Endodermal cell (in vitro differentiated cells): ENCODE measurements around the gene OXTR. TPM values are rescaled to one million over a fixed set of nuclear protein-coding genes. Genes with fewer than 3 reads are reported as not detected.

Source experiments
- DNase-seq: peaks from one replicate; pipeline ENCODE4 v3.0.0-alpha.2; 2017
- H3K27ac ChIP-seq: 2 replicates; pipeline ENCODE4 v1.5.1; 2013; ENCODE audit warnings: mild to moderate bottlenecking, low read depth, low read length, moderate library complexity
- H3K27me3 ChIP-seq: 2 replicates; pipeline ENCODE4 v1.6.1; 2013; ENCODE audit warnings: mild to moderate bottlenecking, low read length, moderate library complexity; ENCODE audit not compliant: insufficient read depth, control insufficient read depth, poor library complexity, severe bottlenecking
- H3K36me3 ChIP-seq: 2 replicates; pipeline ENCODE4 v1.7.0; 2013; ENCODE audit warnings: mild to moderate bottlenecking, low read length, moderate library complexity; ENCODE audit not compliant: control insufficient read depth, insufficient read depth
- H3K4me1 ChIP-seq: one replicate; pipeline ENCODE4 v1.7.0; 2013; ENCODE audit warnings: low read length; ENCODE audit not compliant: control insufficient read depth, insufficient read depth
- H3K4me3 ChIP-seq: 2 replicates; pipeline ENCODE4 v1.5.1; 2013; ENCODE audit warnings: mild to moderate bottlenecking, low read length, moderate library complexity
- H3K9ac ChIP-seq: 2 replicates; pipeline ENCODE4 v1.6.1; 2013; ENCODE audit warnings: mild to moderate bottlenecking, low read length, moderate library complexity; ENCODE audit not compliant: poor library complexity, severe bottlenecking; ENCODE audit errors: extremely low read depth
- H3K9me3 ChIP-seq: 2 replicates; pipeline ENCODE4 v1.6.1; 2013; ENCODE audit warnings: mild to moderate bottlenecking, low read length, moderate library complexity; ENCODE audit not compliant: control insufficient read depth
- H3K27ac Mint-ChIP-seq: 2 replicates; pipeline ENCODE4 v1.8.0; 2020; ENCODE audit warnings: mixed read lengths
- H3K27me3 Mint-ChIP-seq: 2 replicates; pipeline ENCODE4 v1.8.0; 2021; ENCODE audit warnings: mild to moderate bottlenecking, mixed read lengths; ENCODE audit not compliant: insufficient read depth
- H3K36me3 Mint-ChIP-seq: 2 replicates; pipeline ENCODE4 v1.8.0; 2020; ENCODE audit warnings: low read depth, mixed read lengths
- H3K4me1 Mint-ChIP-seq: 2 replicates; pipeline ENCODE4 v1.8.0; 2020; ENCODE audit warnings: mixed read lengths
- H3K4me3 Mint-ChIP-seq: 2 replicates; pipeline ENCODE4 v1.8.0; 2020; ENCODE audit warnings: mild to moderate bottlenecking, moderate library complexity, mixed read lengths
- H3K9me3 Mint-ChIP-seq: 2 replicates; pipeline ENCODE4 v1.8.0; 2020; ENCODE audit warnings: mild to moderate bottlenecking, mixed read lengths
- WGBS, 2 experiments: methylation state at CpG; one replicate each; pipeline versions ENCODE4 v1.1.5 to v1.1.7; 2013; ENCODE audit warnings: missing lambda C conversion rate in 2 of 2, mixed read lengths in 1 of 2; ENCODE audit not compliant: insufficient coverage in 1 of 2, insufficient read length in 1 of 2; 5-methylcytosine and 5-hydroxymethylcytosine counted together
- total RNA-seq, 2 donors: library from RNA; stranded (reverse); fragmentation: NEBNext Ultra II Directional in 1 of 2; extraction: Animal tissue kit (Norgen Biotek cat#: 25700) in 1 of 2; gene quantifications; 2 replicates in 1 of 2; 3 replicates in 1 of 2; pipeline ENCODE4 v1.2.1, GENCODE V29; 2021
- TF ChIP-seq, protein P1 (sequence below): fragments of 200-600 bp; sonication (generic); conservative IDR thresholded peaks from 2 replicates; pipeline ENCODE4 v1.5.0; 2021; ENCODE audit warnings: antibody characterized with exemption, mild to moderate bottlenecking

Gene OXTR
- total RNA-seq, 2 donors from 2014 or later = 10.6 to 13.1 TPM

DNA sequence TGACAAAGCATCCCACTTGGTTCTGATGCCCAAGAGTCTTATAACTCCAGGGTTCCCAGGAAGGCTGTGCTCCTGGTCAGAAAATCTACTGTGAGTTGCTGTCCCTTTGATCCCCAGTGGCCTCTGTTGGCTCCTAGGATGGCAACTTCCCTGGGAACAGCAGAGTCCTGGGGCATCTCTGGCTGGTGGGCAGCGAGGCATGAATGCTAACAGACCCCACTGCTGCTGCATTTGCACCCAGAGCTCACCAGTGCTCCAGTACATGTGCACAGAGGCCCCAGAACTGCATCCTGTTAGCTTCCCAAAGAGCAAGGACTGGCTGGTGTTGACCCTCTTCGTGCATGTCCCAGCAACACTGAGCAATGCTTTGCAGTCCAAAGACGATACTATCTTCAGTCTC lies 20.1 kb downstream of the OXTR start:
- DNase-seq = no peak
- H3K4me1 Mint-ChIP-seq = no peaks in the 10 kb centered on the region
- Histone ChIP-seq H3K36me3 (no peaks in the 10 kb centered on the region), H3K9ac (no peak overlapping the region), H3K27ac (no peak overlapping the region), H3K9me3 (no peaks in the 10 kb centered on the region), H3K4me3 (no peak overlapping the region), H3K27me3 (no peaks in the 10 kb centered on the region), H3K4me1 (no peaks in the 10 kb centered on the region)
- no peak overlapping the region for H3K27ac Mint-ChIP-seq
- TF ChIP-seq, protein P1, sequence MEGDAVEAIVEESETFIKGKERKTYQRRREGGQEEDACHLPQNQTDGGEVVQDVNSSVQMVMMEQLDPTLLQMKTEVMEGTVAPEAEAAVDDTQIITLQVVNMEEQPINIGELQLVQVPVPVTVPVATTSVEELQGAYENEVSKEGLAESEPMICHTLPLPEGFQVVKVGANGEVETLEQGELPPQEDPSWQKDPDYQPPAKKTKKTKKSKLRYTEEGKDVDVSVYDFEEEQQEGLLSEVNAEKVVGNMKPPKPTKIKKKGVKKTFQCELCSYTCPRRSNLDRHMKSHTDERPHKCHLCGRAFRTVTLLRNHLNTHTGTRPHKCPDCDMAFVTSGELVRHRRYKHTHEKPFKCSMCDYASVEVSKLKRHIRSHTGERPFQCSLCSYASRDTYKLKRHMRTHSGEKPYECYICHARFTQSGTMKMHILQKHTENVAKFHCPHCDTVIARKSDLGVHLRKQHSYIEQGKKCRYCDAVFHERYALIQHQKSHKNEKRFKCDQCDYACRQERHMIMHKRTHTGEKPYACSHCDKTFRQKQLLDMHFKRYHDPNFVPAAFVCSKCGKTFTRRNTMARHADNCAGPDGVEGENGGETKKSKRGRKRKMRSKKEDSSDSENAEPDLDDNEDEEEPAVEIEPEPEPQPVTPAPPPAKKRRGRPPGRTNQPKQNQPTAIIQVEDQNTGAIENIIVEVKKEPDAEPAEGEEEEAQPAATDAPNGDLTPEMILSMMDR = no peak
- peaks cover 2% of the 10 kb centered on the region for H3K27me3 Mint-ChIP-seq
- peaks cover 10% of the 10 kb centered on the region for H3K36me3 Mint-ChIP-seq
- 90 to 100% methylated on average over 3 of the region's 3 CpGs for WGBS, 2 experiments
- no peaks in the 10 kb centered on the region for H3K9me3 Mint-ChIP-seq
- no peak overlapping the region for H3K4me3 Mint-ChIP-seq

DNA sequence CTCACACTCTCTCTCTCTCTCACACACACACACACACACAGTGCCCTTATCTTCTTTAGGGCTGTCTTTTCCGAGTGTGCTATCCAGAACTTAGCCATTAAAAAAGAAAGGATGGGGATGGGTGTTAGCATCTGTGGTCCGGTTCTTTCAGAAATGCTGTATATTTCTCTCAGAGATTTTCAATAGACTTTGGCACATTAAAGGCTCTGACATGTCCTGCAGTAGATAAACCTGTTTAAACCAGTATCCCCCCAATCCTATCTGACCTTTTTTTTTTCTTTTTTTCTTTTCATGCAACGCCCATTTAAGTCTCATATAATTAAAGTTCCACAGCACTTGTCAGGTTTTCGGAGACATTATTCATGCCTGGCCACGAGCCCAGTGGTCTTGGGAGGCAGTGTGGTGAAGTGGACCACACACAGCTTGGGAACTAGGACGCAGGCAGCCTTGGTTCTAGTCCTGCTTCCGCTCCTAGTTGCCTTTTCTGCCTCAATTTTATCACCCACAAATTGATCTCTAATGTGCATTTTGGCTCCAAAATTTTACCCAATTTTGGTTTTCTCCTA lies 22.6 kb downstream of the OXTR start:
- H3K27ac ChIP-seq = no peak overlapping the region
- Mint-ChIP-seq H3K4me3 (no peak overlapping the region), H3K27ac (no peak overlapping the region), H3K9me3 (no peaks in the 10 kb centered on the region), H3K4me1 (peaks cover 9% of the 10 kb centered on the region), H3K27me3 (no peaks in the 10 kb centered on the region), H3K36me3 (no peaks in the 10 kb centered on the region)
- no peaks in the 10 kb centered on the region for H3K9me3 ChIP-seq
- H3K36me3 ChIP-seq = no peaks in the 10 kb centered on the region
- no peak overlapping the region for H3K4me3 ChIP-seq
- H3K4me1 ChIP-seq = no peaks in the 10 kb centered on the region
- H3K27me3 ChIP-seq = no peaks in the 10 kb centered on the region
- WGBS, 2 experiments = 92 to 100% methylated on average over 4 to 7 of the region's 7 CpGs
- H3K9ac ChIP-seq = no peak overlapping the region
- DNase-seq = no peak
- TF ChIP-seq, protein P1 = no peak

DNA sequence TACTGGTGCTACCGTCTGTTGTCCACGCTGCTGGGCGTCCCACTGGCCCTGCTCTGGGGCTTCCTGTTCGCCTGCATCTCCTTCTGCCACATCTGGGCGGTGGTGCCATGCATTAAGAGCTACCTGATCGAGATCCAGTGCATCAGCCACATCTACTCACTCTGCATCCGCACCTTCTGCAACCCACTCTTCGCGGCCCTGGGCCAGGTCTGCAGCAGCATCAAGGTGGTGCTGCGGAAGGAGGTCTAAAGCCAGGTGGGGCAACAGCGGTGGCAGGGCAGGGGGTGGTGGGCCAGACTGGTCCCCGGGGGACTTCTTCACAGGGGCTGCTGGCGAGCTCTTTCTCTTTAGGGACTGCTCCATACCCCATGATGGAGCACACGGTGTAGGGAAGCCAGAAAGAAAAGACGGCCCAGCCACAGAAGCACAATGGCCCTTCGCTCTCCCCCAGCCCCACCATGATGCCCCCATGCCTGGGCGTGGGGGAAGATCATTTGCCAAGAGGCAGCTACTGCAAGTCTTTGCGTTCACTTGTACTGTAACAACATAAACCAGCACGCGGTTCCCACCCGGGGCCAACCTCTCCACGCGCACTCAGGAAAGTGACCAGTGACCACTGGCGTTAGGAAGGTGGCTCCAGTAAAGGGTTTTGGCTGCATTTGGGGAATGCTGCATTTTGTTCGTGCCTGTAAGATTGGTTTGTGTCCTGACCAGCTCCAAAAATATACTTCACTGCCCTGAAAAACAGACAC lies 23.6 kb downstream of the OXTR start:
- H3K36me3 ChIP-seq = no peaks in the 10 kb centered on the region
- TF ChIP-seq, protein P1 = no peak
- H3K27ac ChIP-seq = no peak overlapping the region
- Mint-ChIP-seq H3K27me3 (no peaks in the 10 kb centered on the region), H3K4me1 (peaks cover 15% of the 10 kb centered on the region), H3K9me3 (no peaks in the 10 kb centered on the region), H3K36me3 (no peaks in the 10 kb centered on the region), H3K27ac (no peak overlapping the region), H3K4me3 (no peak overlapping the region)
- 94 to 97% methylated on average over 20 to 25 of the region's 25 CpGs for WGBS, 2 experiments
- H3K9me3 ChIP-seq = no peaks in the 10 kb centered on the region
- H3K4me1 ChIP-seq = peaks cover 3% of the 10 kb centered on the region
- no peak overlapping the region for H3K4me3 ChIP-seq
- no peak for DNase-seq
- no peak overlapping the region for H3K9ac ChIP-seq
- H3K27me3 ChIP-seq = no peaks in the 10 kb centered on the region
